ENCODE results near the gene EEF1AKMT3.

DNA sequence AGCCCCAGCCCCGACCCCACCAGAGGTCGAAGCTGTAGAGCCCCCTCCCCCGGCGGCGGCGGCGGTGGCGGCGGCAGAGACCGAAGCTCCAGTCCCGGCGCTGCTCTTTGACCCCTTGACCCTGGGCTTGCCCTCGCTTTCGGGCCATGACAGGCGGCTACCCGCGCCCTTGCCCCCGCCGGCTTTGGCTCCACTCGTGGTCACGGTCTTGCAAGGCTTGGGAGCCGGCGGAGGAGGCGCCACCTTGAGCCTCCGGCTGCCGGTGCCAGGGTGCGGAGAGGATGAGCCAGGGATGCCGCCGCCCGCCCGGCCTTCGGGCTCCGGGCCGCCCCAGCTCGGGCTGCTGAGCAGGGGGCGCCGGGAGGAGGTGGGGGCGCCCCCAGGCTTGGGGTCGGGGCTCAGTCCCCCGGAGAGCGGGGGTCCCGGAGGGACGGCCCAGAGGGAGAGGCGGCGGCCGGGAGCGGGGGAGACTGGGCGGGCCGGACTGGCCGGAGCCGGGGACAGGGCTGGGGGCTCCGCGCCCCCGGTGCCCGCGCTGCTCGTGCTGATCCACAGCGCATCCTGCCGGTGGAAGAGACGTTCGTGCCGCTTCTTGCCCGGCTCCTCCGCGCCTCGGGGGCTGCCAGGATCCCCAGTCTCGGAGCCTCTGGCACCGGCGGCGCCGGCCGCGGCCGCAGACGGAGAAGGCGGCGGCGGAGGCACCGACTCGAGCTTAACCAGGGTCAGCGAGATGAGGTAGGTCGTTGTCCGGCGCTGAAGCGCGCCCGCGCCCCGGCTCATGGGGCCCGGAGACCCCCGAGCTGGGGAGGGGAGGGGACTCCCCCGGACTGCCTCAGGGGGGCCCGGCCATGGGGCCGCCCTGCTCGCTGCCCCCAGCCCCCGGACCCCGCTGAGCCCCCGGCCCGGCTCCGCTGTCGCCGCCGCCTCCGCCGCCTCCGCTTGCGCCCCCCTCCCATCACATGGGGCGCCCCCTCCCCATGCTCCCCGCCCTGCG lies 34.6 kb upstream of the EEF1AKMT3 start:
- peak; percentile 9; the same call in 1 of the 2 replicates for TF ChIP-seq CTCF (conservative IDR thresholded peaks at IDR 0.05; ENCODE audit: low read depth, low read length)
- TF ChIP-seq EZH2phosphoT487 (IDR thresholded peaks at IDR 0.05; ENCODE audit: borderline replicate concordance, low read length) = peak; percentile 52; the same call in 1 of the 2 replicates
- TF ChIP-seq EZH2 (IDR thresholded peaks at IDR 0.05; ENCODE audit: low read length, unreplicated experiment) = peak; percentile 94
